ENCODE results near the gene DENND5A. TPM values are rescaled to one million over a fixed set of nuclear protein-coding genes. Genes with fewer than 3 reads are reported as not detected.

Gene DENND5A
- total and polyA plus RNA-seq, 9 of the 15 experiments (the other 6 are each of a cell fraction or from before 2014, with no cell fraction given), result 11.7 to 130 (median 46.3) TPM

- TF ChIP-seq NR4A1 (CRISPR knock-in tag; IDR thresholded peaks at IDR 0.05) (no peak), NR4A1 (tag; IDR thresholded peaks at IDR 0.05) (no peak), ZZZ3 (IDR thresholded peaks at IDR 0.05) (no peak), SUPT5H (IDR thresholded peaks at IDR 0.05) (no peak), KDM1A (IDR thresholded peaks at IDR 0.05) (no peak), ZNF57 (CRISPR knock-in tag; IDR thresholded peaks at IDR 0.05) (no peak), CSDE1 (IDR thresholded peaks at IDR 0.05) (no peak), SIN3A (IDR thresholded peaks at IDR 0.05; ENCODE audit: borderline replicate concordance in 2 of 2, control insufficient read depth in 1 of 2, low read depth in 2 of 2, low read length in 2 of 2) (no peak), XRCC3 (IDR thresholded peaks at IDR 0.05) (0 out of 2 replicates have a peak, but pooled peaks have one; percentile 37), ZNF140 (CRISPR knock-in tag; IDR thresholded peaks at IDR 0.05) (no peak)
These were observed 153.1 kb downstream of the DENND5A start (continued) for GRCh38 chr11:9112075-9112474.

GRCh38 chr11:9109858-9110731 is 155.1 kb downstream of the DENND5A start:
- in situ Hi-C loops (cut with MboI), result no loop called here
- TF ChIP-seq ZNF3 (CRISPR knock-in tag; IDR thresholded peaks at IDR 0.05) (no peak), SP1 (CRISPR knock-in tag; IDR thresholded peaks at IDR 0.05) (no peak), ZNF407 (IDR thresholded peaks at IDR 0.05; ENCODE audit: low read depth) (no peak), SREBF1 (IDR thresholded peaks at IDR 0.05; ENCODE audit: borderline replicate concordance, low read depth, low read length) (no peak), ZNF146 (CRISPR knock-in tag; IDR thresholded peaks at IDR 0.05; ENCODE audit: unreplicated experiment) (no peak)

More at GRCh38 chr11:9109858-9110731, 155.1 kb downstream of the DENND5A start:
- Histone ChIP-seq H3K9me1 (ENCODE audit: control insufficient read depth, insufficient read depth, low read length) (no peaks in the 10 kb centered on the region), H3K4me2 (ENCODE audit: insufficient read depth, low read length) (no peak overlapping the region), H3K36me3 (ENCODE audit: control insufficient read depth, insufficient read depth, low read length) (no peaks in the 10 kb centered on the region), H3K9ac (ENCODE audit: insufficient read depth in 1 of 2, low read depth in 2 of 2, low read length in 2 of 2) (no peak overlapping the region), H3K4me3 (no peak overlapping the region), H3K79me2 (ENCODE audit: control insufficient read depth, insufficient read depth, low read length) (no peaks in the 10 kb centered on the region), H4K20me1 (replicated peaks; ENCODE audit: control insufficient read depth, insufficient read depth, low read length) (no peaks in the 10 kb centered on the region), H3K27me3 (ENCODE audit: control insufficient read depth in 2 of 2, insufficient read depth in 2 of 2, low read length in 2 of 2) (no peaks in the 10 kb centered on the region), H3K27ac (ENCODE audit: extremely low read depth, low read depth, low read length) (no peak overlapping the region), H3K9me3 (replicated peaks; ENCODE audit: control insufficient read depth, insufficient read depth, low read depth, low read length) (peaks cover 6% of the 10 kb centered on the region), H2AFZ (ENCODE audit: low read depth, low read length) (no peak overlapping the region), H3K4me1 (replicated peaks in 1 of 2; ENCODE audit: control insufficient read depth in 2 of 2, insufficient read depth in 2 of 2, low read length in 2 of 2) (no peaks in the 10 kb centered on the region)
- WGBS (ENCODE audit: insufficient coverage, low coverage, missing lambda C conversion rate), result 17% methylated on average over 3 of the region's 3 CpGs
- BruUV-seq (replicated peaks), result no TSS peak
- DNase-seq (ENCODE audit: extremely low read depth in 1 of 4, low spot score in 3 of 4) (no peak), ATAC-seq (no peak), FAIRE-seq (no peak)
- intact Hi-C loops (cut with micrococcal nuclease), result no loop called here
- ChIA-PET CTCF (ENCODE audit: low intra/inter-chr PET ratio) (no interaction called here), POLR2A (interaction anchor here (0.7 to 0.8 kb wide), 2 partner anchors 17 to 111 kb away, joined by 4 to 6 read pairs; no protein-coding TSS in a partner anchor)
